H1 (cell line): ENCODE measurements around the gene MVD. TPM values are rescaled to one million over a fixed set of nuclear protein-coding genes. Genes with fewer than 3 reads are reported as not detected.

Experiments used
- RBBP5 ChIP-seq: IDR thresholded peaks from 2 replicates; pipeline ENCODE4 v1.7.1; 2012; ENCODE audit warnings: low read depth, mild to moderate bottlenecking, inconsistent platforms, low read length, moderate library complexity, borderline replicate concordance
- polyA plus RNA-seq, 7 experiments: library from polyadenylated mRNA; depleted of rRNA in 3 of 7; stranded (reverse) in 5 of 7; unstranded in 2 of 7; fragments of >200 nt in 5 of 7; fragments of 200-250 nt in 2 of 7; gene quantifications; 1 replicate in 5 of 7; 2 replicates in 1 of 7; 4 replicates in 1 of 7; pipeline versions ENCODE4 v1.2.1 to v1.2.3, GENCODE V29; 2011 to 2013; ENCODE audit warnings: missing spikeins in 2 of 7, mixed read lengths in 2 of 7
- total RNA-seq: library from RNA; stranded (reverse); fragmentation: NEBNext Ultra II Directional; extraction: Animal tissue kit (Norgen Biotek cat#: 25700); gene quantifications from 2 replicates; pipeline ENCODE4 v1.2.1, GENCODE V29; 2021

Gene MVD
- total and polyA plus RNA-seq, 2 of the 8 experiments (the other 6 are each of a cell fraction or from before 2014, with no cell fraction given), result 47.2 to 77.3 TPM

- no peak for TF ChIP-seq RBBP5
These were observed 34.4 kb upstream of the MVD start (continued) for GRCh38 chr16:88697116-88697830.
